ENCODE measurements around the gene CLDN24.

The CLDN24 gene

GRCh38 chr4:183322326-183322725 is at the start of gene CLDN24:
TSS of gene CLDN24 (minus strand) at chr4:183322426. CDS start at chr4:183322426, 0 bp downstream.
- DNase-seq (ENCODE audit: low read depth in 3 of 3) = no peak

DNA sequence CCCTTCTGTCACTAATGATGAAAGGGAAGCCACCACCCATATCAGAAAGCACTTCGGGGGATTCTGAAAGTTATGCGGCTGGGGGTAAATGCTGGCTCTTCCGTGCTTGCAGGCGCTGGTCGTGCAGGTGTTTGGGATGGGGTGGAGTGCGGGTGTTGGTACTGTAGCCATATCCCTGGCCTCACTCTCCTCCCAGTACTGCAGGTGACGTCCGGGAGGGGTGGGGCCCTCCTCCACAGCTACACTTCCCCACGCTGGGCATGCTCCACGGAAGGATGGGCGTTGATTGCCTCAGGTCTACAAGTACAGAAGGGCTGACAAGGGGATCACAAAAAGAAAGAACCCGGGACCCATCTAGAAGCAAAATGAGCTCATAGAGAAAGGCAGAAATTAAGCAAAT is 48.6 kb upstream of the CLDN24 start:
- DNase-seq (ENCODE audit: low read depth in 3 of 3) = no peak

GRCh38 chr4:183369073-183369472 is 46.8 kb upstream of the CLDN24 start:
- DNase-seq (ENCODE audit: low read depth in 3 of 3) = no peak

DNA sequence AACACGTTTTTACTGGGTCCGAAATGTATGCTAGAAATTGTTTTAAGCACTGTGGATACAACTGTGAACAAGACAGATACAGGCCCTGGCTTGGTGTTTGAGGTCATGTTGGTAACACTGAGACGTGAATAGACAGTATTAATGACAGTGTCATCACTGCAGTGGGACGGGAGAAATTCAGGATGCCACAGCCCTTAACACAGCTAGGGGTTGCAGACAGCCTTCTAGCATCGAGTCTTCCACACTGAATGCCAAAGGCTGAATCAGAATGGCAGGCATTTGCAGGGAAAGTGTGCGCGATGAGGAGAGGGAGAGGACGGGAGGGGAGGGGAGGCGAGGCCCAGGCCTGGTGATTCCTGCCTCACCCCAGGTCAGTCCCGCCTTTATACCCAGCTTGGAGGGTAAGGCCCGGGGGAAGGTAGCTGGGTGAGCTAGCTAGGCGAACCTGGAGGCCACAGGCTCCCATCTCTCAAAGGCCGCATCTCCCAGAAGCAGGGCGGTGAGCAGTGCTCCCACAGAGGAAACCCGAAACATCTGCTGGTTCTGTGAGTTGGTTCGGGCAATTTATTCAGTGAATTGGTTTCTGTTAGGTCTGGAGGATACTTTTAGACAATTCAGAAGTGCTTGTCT is 44.1 kb upstream of the CLDN24 start:
- DNase-seq (ENCODE audit: low read depth in 3 of 3) = no peak

DNA sequence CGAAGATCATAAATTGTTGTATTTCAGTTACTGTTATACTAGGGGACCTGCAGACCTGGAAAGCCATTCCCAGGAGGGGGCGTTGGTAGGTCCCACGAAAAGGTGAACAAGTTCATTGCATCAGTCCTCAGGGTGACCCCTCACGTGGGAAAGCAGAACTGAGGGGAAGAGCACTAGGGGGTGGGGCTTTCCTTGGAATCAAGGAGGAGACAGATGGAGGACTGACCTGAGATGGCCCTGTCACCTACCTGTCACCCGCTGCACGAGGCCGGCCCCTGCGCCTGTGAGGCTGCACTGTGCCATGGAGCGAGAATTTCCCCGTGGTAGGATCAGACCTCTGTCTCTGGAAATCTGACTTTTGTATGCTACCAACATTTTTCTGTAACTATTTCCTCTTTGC is 41.8 kb upstream of the CLDN24 start:
- DNase-seq (ENCODE audit: low read depth in 3 of 3) = no peak

- no peak for DNase-seq (ENCODE audit: low read depth in 3 of 3)
These were observed 40.8 kb upstream of the CLDN24 start for GRCh38 chr4:183362916-183363542.

DNA sequence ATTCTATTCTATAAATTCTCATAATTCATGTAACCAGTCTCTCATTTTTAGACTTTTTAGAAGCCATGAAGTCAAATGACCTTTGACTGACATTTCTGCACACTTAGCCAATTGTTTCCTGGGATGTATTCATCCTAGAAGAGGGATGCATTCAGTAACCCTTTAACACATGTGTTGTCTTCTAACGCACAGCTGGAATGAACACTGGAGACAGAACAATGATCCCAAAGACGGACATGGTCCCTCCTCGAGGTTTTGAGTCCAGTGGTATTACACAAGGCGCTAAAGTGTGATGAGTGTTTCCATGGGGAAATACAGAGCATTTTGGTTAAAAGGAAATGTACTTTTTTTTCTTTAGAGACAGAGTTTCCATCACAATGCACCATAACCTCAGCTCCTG is 39.8 kb upstream of the CLDN24 start:
- no peak for DNase-seq (ENCODE audit: low read depth in 3 of 3)

DNA sequence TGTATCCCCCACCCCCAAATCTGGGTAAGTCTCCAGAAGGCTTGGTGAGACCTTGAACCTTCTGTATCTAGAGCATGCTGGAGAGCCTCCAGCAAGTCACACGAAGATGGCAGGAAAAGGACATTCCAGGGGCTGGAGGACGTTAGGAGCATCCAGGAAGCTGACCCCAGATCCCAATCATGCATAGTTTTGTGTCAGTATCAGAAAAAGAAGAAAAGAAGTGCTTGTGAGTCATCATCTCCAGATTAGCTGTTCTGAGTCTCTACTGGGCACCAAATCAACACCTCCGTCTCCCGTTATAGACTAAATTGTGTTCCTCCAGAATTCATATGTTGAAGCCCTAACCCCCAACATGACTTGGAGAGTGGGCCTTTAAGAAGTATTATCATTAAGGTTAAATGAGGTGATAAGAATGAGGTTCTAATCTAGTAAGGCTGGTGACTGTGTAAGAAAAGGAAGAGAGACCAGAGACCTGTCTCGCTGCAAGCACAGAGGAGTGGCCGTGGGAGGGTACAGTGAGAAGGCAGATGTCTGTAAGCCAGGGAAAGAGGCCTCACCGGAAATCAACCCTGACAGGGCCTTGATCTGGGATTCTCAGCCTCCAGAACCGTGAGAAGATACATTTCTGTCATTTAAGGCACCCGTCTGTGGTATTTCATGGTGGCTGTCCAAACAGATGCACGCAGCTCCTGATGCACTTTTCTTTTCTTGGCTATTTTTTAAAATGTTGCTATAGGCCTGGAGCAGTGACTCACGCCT is 38.1 kb upstream of the CLDN24 start:
- DNase-seq (ENCODE audit: low read depth in 3 of 3) = no peak

- no peak for DNase-seq (ENCODE audit: low read depth in 3 of 3)
These were observed 36.1 kb upstream of the CLDN24 start for GRCh38 chr4:183358215-183358755.

DNA sequence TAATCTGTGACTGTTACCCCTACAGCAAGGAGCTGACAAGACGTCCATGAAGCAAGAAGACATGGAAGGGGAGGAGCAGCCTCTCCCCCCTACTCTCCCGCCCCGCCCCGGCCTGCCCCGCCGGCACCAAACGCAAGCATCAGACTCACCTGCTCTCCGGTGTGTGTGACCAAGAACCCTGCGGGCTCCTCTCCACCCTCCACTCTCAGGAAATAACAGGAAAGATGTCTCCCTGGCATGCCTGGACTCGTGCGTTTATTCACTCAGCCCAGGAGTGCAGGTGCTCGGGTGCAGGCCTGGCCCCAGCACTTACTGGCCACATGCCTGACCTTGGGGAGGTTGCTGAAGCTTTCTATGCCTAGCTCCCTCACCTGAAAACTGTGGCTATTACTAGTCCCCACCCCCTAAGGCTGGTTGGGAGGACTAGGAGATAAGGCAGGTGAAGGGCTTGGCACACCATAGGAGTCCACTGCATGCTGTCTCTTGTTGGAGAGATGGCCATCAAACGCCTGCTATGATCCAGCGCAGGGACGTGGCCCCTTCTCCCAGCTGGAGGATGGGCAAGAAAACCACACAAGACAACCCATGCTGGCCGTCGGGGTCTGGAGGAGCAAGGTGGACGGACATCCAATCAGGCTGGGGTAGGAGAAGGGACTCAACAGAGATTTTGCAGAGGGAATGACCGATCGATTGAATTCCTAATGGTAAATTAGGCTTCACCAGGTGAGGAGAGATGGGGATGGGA is 34.9 kb upstream of the CLDN24 start:
- DNase-seq (ENCODE audit: low read depth in 3 of 3) = no peak

GRCh38 chr4:183356173-183356830 is 34.1 kb upstream of the CLDN24 start:
- DNase-seq (ENCODE audit: low read depth in 3 of 3) = no peak

GRCh38 chr4:183355405-183355804 is 33.2 kb upstream of the CLDN24 start:
- DNase-seq (ENCODE audit: low read depth in 3 of 3) = no peak

DNA sequence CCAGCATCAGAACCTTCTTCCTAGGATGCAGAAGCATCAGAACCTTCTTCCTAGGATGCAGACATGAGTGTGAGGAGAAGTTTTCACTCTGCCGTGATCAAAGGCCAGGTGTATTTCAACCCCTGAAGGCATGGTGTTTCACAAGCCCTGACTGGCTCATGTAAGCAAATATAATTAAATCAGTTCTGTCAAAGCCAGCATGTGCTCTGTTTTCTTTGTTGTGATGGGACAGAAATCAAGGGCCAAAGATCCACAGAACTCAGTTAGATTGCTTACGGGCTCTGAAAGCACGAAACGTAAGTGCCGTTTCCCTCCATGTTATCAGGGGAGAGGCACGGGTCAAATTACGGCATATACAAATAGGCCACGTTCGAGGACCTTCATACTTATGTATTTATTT is 32.0 kb upstream of the CLDN24 start:
- no peak for DNase-seq (ENCODE audit: low read depth in 3 of 3)

GRCh38 chr4:183353557-183353956 is 31.3 kb upstream of the CLDN24 start:
- DNase-seq (ENCODE audit: low read depth in 3 of 3) = no peak

- DNase-seq (ENCODE audit: low read depth in 3 of 3) = no peak
These were observed 30.3 kb upstream of the CLDN24 start for GRCh38 chr4:183352546-183352945.

DNA sequence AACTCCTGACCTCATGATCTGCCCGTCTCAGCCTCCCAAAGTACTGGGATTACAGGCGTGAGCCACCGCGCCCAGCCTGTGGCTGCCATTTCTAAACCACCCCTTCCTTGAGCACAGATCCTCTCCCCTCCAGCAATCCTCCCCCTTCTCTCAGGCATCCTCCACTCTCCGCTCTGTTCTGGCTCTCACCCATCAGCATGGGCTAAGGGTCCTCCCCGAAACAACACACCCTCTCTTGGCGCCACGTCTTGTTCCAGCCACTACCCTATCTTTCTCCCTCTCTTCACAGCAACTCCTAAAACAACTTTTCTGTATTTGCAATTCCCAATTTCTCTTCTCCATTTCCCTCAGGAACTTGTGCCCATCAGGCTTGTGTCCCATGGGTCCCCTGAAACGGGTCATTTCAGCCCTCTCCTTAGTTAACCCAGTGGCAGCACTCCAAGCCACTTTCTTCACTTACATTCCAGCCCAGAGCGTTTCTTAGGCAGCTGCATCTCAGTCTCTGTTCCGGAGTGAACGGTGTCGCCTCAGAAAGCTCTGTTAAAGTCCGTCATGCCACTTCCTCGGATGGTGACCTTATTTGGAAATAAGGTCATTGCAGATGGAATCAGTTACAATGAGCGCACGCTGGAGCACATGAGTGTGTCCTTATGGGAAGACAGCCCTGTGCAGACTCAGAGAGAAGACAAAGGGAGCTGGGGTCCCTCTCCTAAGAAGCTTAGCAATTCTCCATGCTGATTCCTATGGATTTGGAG is 28.3 kb upstream of the CLDN24 start:
- no peak for DNase-seq (ENCODE audit: low read depth in 3 of 3)

DNA sequence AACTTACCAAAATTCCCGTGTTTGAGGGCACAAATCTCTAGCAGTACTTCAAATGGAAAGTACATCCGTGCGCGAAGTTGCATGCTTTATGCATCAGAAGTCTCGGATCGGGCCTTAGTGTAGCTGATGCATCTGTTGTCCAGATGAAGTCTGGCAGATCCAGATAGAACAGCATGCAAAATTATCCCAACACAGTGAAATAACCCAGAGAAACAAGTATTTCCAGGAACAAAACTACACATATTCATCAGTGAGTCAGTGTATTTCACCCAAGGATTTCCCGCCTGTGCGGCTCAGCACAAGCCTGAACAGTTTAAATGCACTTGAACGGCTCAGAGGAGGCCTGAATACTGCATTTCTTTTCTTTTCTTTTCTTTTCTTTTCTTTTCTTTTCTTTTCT is 27.4 kb upstream of the CLDN24 start:
- no peak for DNase-seq (ENCODE audit: low read depth in 3 of 3)

- DNase-seq (ENCODE audit: low read depth in 3 of 3) = peak; percentile 17 to 40 (median 17)
These were observed 26.8 kb upstream of the CLDN24 start for GRCh38 chr4:183348706-183349659.

DNA sequence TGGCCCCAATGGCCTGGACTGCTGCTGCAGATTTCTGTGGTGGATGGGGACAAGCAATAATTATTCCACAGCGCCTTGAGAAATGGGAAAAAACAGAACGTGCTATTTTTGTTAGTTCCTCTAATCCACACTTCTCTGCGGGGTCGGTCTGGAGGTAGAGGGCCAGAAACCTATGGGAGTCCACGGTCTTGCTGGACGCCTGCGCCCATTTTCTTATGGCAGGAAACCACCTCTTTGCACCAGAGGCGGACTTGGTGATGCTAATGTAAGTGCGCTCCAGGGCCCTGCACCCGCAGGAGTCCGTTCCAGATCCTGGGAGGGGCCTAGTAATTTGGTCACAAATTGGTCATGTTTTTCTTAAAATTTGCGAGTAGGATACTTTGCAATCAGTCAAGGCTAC is 25.9 kb upstream of the CLDN24 start:
- DNase-seq (ENCODE audit: low read depth in 3 of 3) = no peak

GRCh38 chr4:183347566-183347965 is 25.3 kb upstream of the CLDN24 start:
- no peak for DNase-seq (ENCODE audit: low read depth in 3 of 3)

Data from stimulated activated CD4-positive, alpha-beta T cell treated with anti-CD3 and anti-CD28 coated beads, TNF-alpha, amount 100 ng/mL, for 48 hours (primary cell).